ENCODE measurements around the gene RREB1.

- TF ChIP-seq CTCF (IDR thresholded peaks at IDR 0.05), result no peak
- TF ChIP-seq POLR2AphosphoS5 (IDR thresholded peaks at IDR 0.05), result no peak
These were observed 32.9 kb upstream of the RREB1 start for GRCh38 chr6:7074870-7075269.

Measured in sigmoid colon (tissue), 4 donors.